Measurements from ENCODE around the gene MST1R. TPM values are rescaled to one million over a fixed set of nuclear protein-coding genes. Genes with fewer than 3 reads are reported as not detected.

Gene MST1R
- total RNA-seq, 4 donors from 2014 or later = 23.1 to 233 (median 146) TPM

GRCh38 chr3:49867871-49868321 is 35.8 kb downstream of the MST1R start:
- peaks cover 7 to 21% (median 11%) of the 10 kb centered on the region in 4 donors for H3K4me1 ChIP-seq
- no peak for DNase-seq
- no peaks in the 10 kb centered on the region for H3K9me3 ChIP-seq
- H3K36me3 ChIP-seq = no peaks in the 10 kb centered on the region
- H3K4me3 ChIP-seq = no peak overlapping the region
- no peak overlapping the region for H3K27ac ChIP-seq
- H3K27me3 ChIP-seq = peaks cover 0 to 20% of the 10 kb centered on the region in 2 donors
- TF ChIP-seq CTCF (IDR thresholded peaks at IDR 0.05) (no peak), POLR2A (IDR thresholded peaks at IDR 0.05) (no peak)

- DNase-seq = no peak
- Histone ChIP-seq H3K27ac (no peak overlapping the region), H3K4me3 (no peak overlapping the region), H3K4me1 (peaks cover 5 to 16% (median 11%) of the 10 kb centered on the region in 4 donors), H3K9me3 (no peaks in the 10 kb centered on the region), H3K36me3 (no peaks in the 10 kb centered on the region), H3K27me3 (peaks cover 0 to 20% of the 10 kb centered on the region in 2 donors)
- TF ChIP-seq POLR2A (IDR thresholded peaks at IDR 0.05) (no peak), CTCF (IDR thresholded peaks at IDR 0.05) (no peak)
Measured at GRCh38 chr3:49867400-49867799, 36.3 kb downstream of the MST1R start.

- Histone ChIP-seq H3K27ac (no peak overlapping the region), H3K9me3 (no peaks in the 10 kb centered on the region), H3K36me3 (no peaks in the 10 kb centered on the region), H3K4me1 (peaks cover 4 to 15% (median 11%) of the 10 kb centered on the region in 4 donors), H3K4me3 (no peak overlapping the region), H3K27me3 (peaks cover 0 to 20% of the 10 kb centered on the region in 2 donors)
- no peak for TF ChIP-seq CTCF (IDR thresholded peaks at IDR 0.05)
- no peak for TF ChIP-seq POLR2A (IDR thresholded peaks at IDR 0.05)
- no peak for DNase-seq
Measured at GRCh38 chr3:49865198-49865784, 38.4 kb downstream of the MST1R start.

- H3K27me3 ChIP-seq = peaks cover 0 to 14% of the 10 kb centered on the region in 2 donors
- no peak for TF ChIP-seq CTCF (IDR thresholded peaks at IDR 0.05)
- TF ChIP-seq POLR2A (IDR thresholded peaks at IDR 0.05) = no peak
- no peak overlapping the region for H3K27ac ChIP-seq
- H3K4me1 ChIP-seq = peaks cover 4 to 9% (median 6%) of the 10 kb centered on the region in 4 donors
- no peaks in the 10 kb centered on the region for H3K36me3 ChIP-seq
- no peak for DNase-seq
- H3K9me3 ChIP-seq = no peaks in the 10 kb centered on the region
- no peak overlapping the region for H3K4me3 ChIP-seq
Measured at GRCh38 chr3:49864505-49864904, 39.2 kb downstream of the MST1R start.

- Histone ChIP-seq H3K9me3 (no peaks in the 10 kb centered on the region), H3K4me3 (no peak overlapping the region), H3K4me1 (peaks cover 0 to 8% (median 2%) of the 10 kb centered on the region in 4 donors), H3K36me3 (no peaks in the 10 kb centered on the region), H3K27ac (no peak overlapping the region), H3K27me3 (no peaks in the 10 kb centered on the region)
- no peak for DNase-seq
- TF ChIP-seq CTCF (IDR thresholded peaks at IDR 0.05) = no peak
- TF ChIP-seq POLR2A (IDR thresholded peaks at IDR 0.05) = no peak
Measured at GRCh38 chr3:49859576-49860305, 43.9 kb downstream of the MST1R start.
